ENCODE measurements around the gene ABHD12. TPM values are rescaled to one million over a fixed set of nuclear protein-coding genes. Genes with fewer than 3 reads are reported as not detected.

The ABHD12 gene
- total and polyA plus RNA-seq, 10 of the 15 experiments (the other 5 are each of a cell fraction or from before 2014, with no cell fraction given) = 1.5 to 61.8 (median 26.7) TPM

- H3K4me3 ChIP-seq = no peak overlapping the region
- ChIA-PET CTCF (interaction anchor here (0.7 to 6.6 kb wide), 38 partner anchors 10 to 405 kb away, joined by 3 to 95 read pairs (median 4); partner anchors contain the start of genes APMAP and GINS1), SMC1A (ENCODE audit: uncharacterized antibody, unreplicated experiment) (interaction anchor here (0.8 to 8.7 kb wide), 22 partner anchors 10 to 405 kb away, joined by 3 to 53 read pairs (median 5); partner anchors contain the start of genes ENTPD6, GINS1 and PYGB), POLR2A (no interaction called here), RAD21 (ENCODE audit: unreplicated experiment) (interaction anchor here (1.0 to 4.4 kb wide), 23 partner anchors 9 to 405 kb away, joined by 3 to 59 read pairs (median 5); partner anchors contain the start of genes GINS1 and PYGB)
- no TSS peak for BruUV-seq (replicated peaks)
- 32% methylated on average over 4 of the region's 4 CpGs for WGBS (ENCODE audit: insufficient coverage, insufficient replicate concordance, low lambda C conversion rate, missing lambda C conversion rate)
- in situ Hi-C loops (cut with MboI) = no loop called here
- H3K36me3 ChIP-seq (ENCODE audit: control insufficient read depth in 2 of 2, insufficient read depth in 2 of 2, low read length in 1 of 2) = no peaks in the 10 kb centered on the region
- FAIRE-seq = no peak
- TF ChIP-seq KLF5 (IDR thresholded peaks at IDR 0.05; ENCODE audit: partially characterized antibody) (no peak), SRF (IDR thresholded peaks at IDR 0.05; ENCODE audit: low read depth in 2 of 2, low read length in 2 of 2) (no peak), SIX5 (IDR thresholded peaks at IDR 0.05; ENCODE audit: low read depth, low read length, severe bottlenecking) (no peak), EED (IDR thresholded peaks at IDR 0.05; ENCODE audit: low read depth) (no peak), CHD4 (IDR thresholded peaks at IDR 0.05) (no peak), ATF7 (IDR thresholded peaks at IDR 0.05; ENCODE audit: low read depth) (no peak), NFYB (IDR thresholded peaks at IDR 0.05; ENCODE audit: insufficient read depth, low read depth, low read length) (no peak), PML (IDR thresholded peaks at IDR 0.05; ENCODE audit: low read length) (no peak), CBX5 (IDR thresholded peaks at IDR 0.05; ENCODE audit: low read depth) (no peak)
- H3K79me2 ChIP-seq (ENCODE audit: control insufficient read depth, insufficient read depth, low read length) = no peaks in the 10 kb centered on the region
- H2AFZ ChIP-seq (ENCODE audit: control insufficient read depth, low read depth, low read length) = no peak overlapping the region; the same call in 1 of the 2 replicates
- H3K9me3 ChIP-seq (replicated peaks; ENCODE audit: control insufficient read depth, insufficient read depth, low read length) = peaks cover 2% of the 10 kb centered on the region; the same call in 2 of the 3 replicates
- DNase-seq (ENCODE audit: low read depth, low spot score) = no peak
- H4K20me1 ChIP-seq (ENCODE audit: control insufficient read depth, insufficient read depth) = no peaks in the 10 kb centered on the region
- ATAC-seq = no peak
- no peak overlapping the region for H3K4me2 ChIP-seq (ENCODE audit: control insufficient read depth, insufficient read depth)
- no peak overlapping the region for H3K9ac ChIP-seq (ENCODE audit: control insufficient read depth, insufficient read depth, low read length)
- intact Hi-C loops (cut with micrococcal nuclease; ENCODE audit: unreplicated experiment) = loop anchor here (1.0 to 5.0 kb wide), 5 partner anchors 104 to 403 kb away; partner anchors contain the start of genes ENTPD6 and PYGB
- H3K4me1 ChIP-seq (ENCODE audit: control insufficient read depth, insufficient read depth, low read length) = peaks cover 6% of the 10 kb centered on the region; the same call in 1 of the 2 replicates
- H3K27ac ChIP-seq (ENCODE audit: control insufficient read depth, insufficient read depth) = no peak overlapping the region
- no peaks in the 10 kb centered on the region for H3K27me3 ChIP-seq (replicated peaks in 1 of 2; ENCODE audit: control insufficient read depth in 2 of 2, insufficient read depth in 2 of 2, low read length in 1 of 2)
Observed at GRCh38 chr20:25398376-25399036, 7.9 kb upstream of the ABHD12 start.
